Stimulated activated memory B cell treated with anti-CD40 and anti-IgM and Interleukin-4, amounts not matched to agents 10 μg/mL and 1 μg/mL and 100 μg/mL, for 72 hours (primary cell): ENCODE measurements around the gene AP2A1.

Source experiments
- ATAC-seq: fragments of 150-1000 bp; cut with Tn5 transposase; 2 replicates; pipeline ENCODE4 v1.10.0; 2021
- H3K27ac Mint-ChIP-seq: one replicate; pipeline ENCODE4 v1.8.0; 2022; ENCODE audit warnings: mild to moderate bottlenecking, mixed read lengths
- H3K27me3 Mint-ChIP-seq: one replicate; pipeline ENCODE4 v1.8.0; 2022; ENCODE audit warnings: mixed read lengths
- H3K36me3 Mint-ChIP-seq: one replicate; pipeline ENCODE4 v1.8.0; 2022; ENCODE audit warnings: mixed read lengths
- H3K4me1 Mint-ChIP-seq: one replicate; pipeline ENCODE4 v1.8.0; 2022; ENCODE audit warnings: mixed read lengths
- H3K4me3 Mint-ChIP-seq: one replicate; pipeline ENCODE4 v1.8.0; 2022; ENCODE audit warnings: mild to moderate bottlenecking, moderate library complexity, mixed read lengths
- H3K9me3 Mint-ChIP-seq: one replicate; pipeline ENCODE4 v1.8.0; 2022; ENCODE audit warnings: mixed read lengths

The AP2A1 gene

DNA sequence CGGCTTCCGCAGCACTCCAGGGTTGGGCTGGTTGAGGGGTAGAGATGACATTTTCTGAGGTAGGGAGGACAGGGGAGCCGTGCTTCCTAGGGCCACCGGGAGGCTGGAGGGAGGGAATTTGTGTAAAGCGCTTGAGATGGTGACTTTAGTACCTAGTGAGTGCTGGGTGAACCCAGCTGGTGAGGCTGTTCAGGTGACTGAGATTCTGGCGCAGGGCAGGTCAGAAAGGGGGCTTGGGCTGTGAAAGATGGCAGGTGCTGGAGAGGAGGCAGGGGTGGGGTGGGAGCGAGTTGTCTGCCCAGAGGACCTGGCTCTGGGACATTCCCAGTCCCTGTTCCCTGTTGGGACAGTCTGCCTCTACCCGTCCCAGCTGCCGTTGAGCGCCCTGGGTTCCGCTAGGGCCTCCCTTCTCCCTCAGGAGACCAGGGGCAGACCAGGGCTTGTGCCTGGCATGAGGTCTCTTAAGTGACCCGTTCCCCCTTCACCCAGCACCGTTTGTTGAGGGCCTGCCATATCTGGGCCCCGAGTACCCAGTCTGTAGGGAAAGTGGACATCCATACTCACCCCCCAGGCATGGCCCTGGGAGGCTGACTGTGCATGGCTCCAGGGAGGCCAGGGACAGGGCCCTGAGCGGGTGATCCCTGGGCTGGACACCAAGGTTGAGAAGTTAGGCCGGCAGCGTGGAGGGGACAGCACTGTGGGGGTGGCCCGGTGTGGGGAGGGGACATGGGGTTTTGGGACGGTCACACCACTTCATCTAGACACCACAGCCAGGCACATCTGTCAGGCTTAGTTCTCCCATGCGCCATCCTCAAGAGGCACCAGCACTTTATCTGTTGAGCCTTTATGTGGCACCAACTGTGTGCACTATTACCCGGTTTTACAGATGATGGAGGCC lies 89.1 kb downstream of the AP2A1 start:
- Mint-ChIP-seq H3K4me3 (no peak overlapping the region), H3K9me3 (no peaks in the 10 kb centered on the region), H3K36me3 (peaks cover 28% of the 10 kb centered on the region), H3K27me3 (no peaks in the 10 kb centered on the region), H3K27ac (no peak overlapping the region), H3K4me1 (peaks cover 40% of the 10 kb centered on the region)
- ATAC-seq, result no peak

DNA sequence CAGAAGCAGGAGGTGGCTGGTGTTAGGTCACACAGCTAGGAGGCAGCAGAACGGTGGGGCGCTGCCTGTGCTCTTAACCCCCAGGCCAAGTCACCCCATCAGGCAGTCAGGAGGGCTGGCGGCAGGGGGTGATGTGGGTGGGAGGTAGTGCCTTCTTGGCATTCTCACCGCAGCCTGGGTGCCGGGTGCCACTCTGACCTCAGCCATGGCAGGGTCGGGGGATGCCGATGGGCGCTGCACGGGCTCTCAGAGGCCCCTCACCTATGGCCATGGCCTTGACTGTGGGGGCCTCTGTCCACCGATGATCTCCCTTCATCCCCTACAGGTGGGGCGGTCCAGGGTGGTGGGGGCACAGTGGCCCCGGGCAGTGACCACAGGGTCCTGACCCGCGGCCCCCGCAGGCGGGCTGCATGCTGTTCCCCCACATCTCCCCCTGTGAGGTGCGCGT lies 89.8 kb downstream of the AP2A1 start:
- no peak for ATAC-seq
- H3K27ac Mint-ChIP-seq, result no peak overlapping the region
- no peaks in the 10 kb centered on the region for H3K9me3 Mint-ChIP-seq
- no peak overlapping the region for H3K4me3 Mint-ChIP-seq
- peaks cover 40% of the 10 kb centered on the region for H3K4me1 Mint-ChIP-seq
- H3K27me3 Mint-ChIP-seq, result no peaks in the 10 kb centered on the region
- H3K36me3 Mint-ChIP-seq, result peaks cover 35% of the 10 kb centered on the region
